Daoy (cell line): ENCODE measurements around the gene SLC34A3. TPM values are rescaled to one million over a fixed set of nuclear protein-coding genes. Genes with fewer than 3 reads are reported as not detected.
"Not testable (repeated sequence)": the region's sequence is repeated elsewhere in the genome, so short reads cannot be mapped to it uniquely, and the experiment has no call there.

Experiments used
- DNase-seq: peaks from one replicate; pipeline ENCODE4 v3.0.0-alpha.2; 2015; ENCODE audit warnings: low read depth
- total RNA-seq: library from RNA; depleted of rRNA; stranded (reverse); fragments of >200 nt; shearing (Covaris generic); gene quantifications from 2 replicates; pipeline ENCODE4 v1.2.3, GENCODE V29; 2014

The SLC34A3 gene
- total RNA-seq, 1 experiment from 2014 or later = not detected

DNA sequence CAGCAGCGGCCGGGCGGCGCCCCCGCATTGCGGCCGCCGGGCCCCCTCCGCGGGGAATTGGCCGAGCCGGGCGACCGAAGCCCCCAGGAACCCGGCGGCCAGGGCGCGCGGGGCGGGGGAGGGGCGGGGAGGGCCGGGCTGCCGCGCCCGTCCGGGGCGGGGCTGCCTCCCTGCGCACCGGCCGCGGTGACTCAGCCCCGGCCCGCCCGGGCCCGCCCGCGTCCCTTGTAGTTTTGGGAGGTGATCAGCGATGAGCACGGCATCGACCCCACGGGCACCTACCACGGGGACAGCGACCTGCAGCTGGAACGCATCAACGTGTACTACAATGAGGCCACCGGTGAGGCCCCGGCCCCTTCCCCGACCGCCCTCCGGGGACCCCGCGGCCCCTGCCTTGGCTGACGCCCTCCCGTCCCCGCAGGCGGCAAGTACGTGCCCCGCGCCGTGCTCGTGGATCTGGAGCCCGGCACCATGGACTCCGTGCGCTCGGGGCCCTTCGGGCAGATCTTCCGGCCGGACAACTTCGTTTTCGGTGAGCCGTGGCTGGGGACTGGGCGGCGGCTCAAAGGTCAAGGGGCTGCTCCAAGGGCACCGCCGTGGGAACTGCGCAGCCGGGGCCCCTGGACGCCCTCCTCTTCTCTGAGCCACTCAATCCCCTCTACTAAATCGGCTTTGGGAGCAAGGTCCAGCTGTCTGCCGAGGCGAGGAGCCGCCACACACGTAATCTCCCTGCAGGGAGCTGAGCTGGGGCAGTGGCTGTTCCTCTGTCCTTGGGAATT, 11.0 kb downstream of the SLC34A3 start:
- DNase-seq = peak; percentile 78

DNA sequence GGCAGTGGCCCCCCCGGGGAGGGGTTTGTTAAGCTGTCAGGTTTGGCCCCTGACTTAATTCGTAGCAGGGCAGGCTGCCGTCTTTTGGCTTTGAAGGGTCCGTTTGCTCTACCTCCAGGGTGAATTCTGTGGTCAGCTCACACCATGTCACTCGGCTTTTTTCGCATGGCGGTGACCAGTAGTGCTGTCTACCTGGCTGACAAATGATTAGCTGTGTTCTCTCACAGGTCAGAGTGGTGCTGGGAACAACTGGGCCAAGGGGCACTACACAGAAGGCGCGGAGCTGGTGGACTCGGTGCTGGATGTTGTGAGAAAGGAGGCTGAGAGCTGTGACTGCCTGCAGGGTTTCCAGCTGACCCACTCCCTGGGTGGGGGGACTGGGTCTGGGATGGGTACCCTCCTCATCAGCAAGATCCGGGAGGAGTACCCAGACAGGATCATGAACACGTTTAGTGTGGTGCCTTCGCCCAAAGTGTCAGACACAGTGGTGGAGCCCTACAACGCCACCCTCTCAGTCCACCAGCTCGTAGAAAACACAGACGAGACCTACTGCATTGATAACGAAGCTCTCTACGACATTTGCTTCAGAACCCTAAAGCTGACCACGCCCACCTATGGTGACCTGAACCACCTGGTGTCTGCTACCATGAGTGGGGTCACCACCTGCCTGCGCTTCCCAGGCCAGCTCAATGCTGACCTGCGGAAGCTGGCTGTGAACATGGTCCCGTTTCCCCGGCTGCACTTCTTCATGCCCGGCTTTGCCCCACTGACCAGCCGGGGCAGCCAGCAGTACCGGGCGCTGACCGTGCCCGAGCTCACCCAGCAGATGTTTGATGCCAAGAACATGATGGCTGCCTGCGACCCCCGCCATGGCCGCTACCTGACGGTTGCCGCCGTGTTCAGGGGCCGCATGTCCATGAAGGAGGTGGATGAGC, 11.8 kb downstream of the SLC34A3 start:
- DNase-seq = no peak

DNA sequence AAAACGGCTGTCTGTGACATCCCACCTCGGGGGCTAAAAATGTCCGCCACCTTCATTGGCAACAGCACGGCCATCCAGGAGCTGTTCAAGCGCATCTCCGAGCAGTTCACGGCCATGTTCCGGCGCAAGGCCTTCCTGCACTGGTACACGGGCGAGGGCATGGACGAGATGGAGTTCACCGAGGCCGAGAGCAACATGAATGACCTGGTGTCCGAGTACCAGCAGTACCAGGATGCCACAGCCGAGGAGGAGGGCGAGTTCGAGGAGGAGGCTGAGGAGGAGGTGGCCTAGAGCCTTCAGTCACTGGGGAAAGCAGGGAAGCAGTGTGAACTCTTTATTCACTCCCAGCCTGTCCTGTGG, 12.5 kb downstream of the SLC34A3 start:
- not testable (repeated sequence) for DNase-seq

DNA sequence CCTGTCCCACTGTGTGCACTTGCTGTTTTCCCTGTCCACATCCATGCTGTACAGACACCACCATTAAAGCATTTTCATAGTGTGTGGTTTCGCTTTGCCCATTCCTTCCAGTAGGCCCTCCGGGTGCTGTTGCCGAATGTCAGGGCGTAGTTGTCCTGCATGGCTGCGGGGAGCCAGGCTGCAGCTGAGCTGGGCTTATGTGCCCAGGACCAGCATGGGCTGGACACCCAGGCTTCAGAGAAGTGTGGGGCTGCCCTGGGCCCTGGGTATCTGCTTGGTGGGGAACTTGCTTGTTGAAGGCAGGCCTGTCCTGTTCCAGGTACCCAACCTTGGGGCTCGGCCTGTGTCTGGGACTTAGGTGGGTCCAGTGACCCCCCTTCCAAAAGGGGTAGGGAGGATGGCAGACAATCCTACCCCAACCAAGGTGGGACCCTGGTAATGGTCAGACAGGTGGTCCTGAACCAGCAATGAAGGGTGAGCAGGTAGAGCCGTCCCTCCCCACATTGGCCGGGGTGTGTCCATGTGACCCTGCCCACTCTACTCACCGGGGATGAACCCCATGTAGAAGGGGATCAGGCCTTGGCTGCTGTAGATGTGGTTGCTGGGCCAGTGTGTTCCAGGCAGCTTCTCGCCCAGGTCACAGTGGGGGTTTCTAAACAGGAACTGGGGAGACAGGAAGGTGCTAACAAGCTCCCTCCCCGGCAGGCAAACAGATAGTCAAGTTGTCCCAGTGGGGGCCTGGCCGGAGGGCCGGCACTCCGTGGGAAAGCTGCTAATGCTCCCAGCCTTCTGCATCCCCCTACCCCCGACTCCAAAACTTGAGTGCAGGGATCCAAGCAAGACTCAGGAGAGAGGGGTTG, 13.2 kb downstream of the SLC34A3 start:
- no peak for DNase-seq

DNA sequence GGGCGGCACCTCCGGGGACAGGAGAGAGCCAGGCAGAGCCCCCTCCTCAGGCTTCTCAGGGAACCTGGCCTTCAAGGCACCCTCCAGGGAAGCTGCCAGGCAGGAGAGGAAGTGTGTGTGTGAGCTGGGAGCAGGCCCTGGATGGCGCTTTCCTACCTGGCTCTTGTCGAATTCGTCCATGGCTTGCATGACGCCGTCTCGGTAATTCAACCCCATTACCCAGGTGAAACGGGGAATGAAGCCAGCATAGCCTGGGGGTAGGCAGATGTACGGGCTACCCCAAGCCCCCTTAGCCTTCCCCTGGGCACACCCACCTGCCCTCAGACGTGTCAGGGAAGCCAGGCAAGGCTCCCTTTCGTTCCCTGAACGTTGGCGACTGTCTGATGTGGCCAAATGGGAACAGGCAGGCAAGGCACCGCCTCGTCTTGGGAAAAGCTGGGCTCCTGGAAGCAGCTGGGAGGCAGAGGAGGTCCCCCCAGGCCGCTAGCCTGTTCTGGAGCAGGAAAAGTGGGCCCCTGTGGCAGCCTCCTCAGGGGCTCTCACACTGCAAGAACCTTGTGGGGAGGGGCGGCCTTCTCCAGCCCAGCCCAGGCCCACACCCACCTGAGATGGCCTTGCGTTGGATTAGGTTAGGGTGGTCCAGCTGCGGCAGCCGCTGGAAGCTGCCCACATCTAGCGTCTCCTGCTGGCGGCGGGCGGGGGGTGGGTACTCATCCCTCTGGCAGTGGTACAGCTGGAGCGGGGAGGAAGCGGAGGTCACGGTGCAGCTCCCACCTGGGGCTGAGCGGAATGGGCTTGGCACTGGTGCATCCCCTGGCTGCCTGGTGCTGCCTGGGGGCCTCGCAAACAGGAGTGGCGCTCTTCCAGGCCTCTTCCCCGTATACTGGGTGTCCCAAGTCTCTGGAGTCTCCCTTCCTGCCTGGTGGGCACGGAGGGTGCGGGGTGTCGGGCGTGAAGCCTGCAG, 14.1 kb downstream of the SLC34A3 start:
- no peak for DNase-seq

DNA sequence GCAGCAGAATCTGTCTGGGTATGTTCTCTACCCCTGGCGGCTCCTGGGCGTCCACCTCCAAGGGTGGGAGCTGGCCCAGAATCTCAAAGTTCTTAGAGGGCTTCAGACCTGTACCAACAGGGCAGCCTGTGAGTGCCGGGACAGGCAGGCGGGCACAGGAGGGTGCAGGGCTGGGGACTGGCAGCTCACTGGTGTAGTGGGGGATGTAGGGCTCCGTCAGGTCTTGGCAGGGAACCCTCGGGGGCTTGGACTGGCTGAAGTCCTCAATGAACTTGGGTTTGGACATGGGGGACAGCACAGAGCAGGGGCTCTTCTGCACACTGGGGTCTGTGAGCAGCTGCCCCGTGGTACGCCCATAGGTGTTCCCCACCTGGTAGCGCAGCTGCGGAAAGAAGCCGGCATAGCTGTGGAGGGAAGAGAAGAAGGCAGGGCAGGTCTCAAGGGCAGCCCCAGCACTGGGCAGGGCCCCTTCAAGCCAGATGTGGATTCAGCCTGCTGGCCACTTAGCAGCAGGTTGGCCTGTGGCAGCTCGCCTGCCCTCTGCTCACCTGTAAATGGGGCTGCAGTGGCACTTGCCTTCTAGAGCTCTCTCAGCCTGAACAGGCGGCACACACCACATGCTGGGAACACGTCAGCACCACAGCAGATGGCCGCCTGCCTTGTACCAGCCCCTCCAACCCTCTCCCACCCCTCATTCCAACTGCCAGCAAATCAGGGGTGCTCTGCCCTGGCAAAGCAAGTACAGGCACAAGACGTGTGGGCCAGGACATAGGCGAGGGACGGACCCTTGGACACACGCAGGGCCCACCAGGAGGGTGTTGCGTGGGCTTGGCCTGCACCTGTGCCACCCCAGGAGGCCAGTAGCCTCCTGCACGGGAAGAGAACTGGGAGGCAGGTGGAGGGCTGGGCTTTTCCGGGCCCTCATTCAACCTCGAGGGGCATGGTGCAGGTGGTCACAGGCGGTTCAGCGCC, 15.0 kb downstream of the SLC34A3 start:
- no peak for DNase-seq

DNA sequence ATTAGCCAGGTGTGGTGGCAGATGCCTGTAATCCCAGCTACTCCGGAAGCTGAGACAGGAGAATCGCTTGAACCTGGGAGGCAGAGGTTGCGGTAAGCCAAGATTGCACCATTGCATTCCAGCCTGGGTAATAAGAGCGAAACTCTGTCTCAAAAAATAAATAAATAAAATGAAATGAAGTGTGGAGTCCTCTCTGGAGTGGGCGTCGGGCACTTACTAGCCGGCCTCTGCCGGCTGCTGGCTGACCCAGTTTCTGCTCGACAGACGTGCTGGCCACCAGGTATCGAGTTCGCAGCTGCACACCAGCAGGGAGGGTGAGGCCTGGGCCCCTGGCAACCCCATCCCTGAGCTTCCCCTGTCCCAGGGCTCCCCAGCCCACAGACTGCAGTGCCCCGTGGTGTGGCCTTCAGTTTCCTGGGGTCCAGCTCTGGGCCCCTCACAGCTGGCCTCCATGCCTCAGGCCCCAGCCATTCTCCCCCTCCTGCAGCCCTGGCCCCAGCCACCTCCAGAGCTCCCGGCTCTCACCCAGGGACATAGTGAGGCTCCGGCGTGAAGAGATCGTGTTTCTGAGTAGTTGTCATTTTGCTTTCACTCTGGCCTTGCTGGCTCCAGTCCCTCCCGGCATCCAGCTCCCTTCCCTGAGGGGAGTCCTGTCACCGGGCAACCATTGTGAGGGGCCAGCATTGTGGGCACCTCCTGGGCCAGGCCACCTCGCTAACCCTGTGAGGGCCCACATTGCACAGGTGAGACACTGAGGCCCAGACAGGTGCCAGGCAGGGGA, 16.6 kb downstream of the SLC34A3 start:
- peak; percentile 74 for DNase-seq

DNA sequence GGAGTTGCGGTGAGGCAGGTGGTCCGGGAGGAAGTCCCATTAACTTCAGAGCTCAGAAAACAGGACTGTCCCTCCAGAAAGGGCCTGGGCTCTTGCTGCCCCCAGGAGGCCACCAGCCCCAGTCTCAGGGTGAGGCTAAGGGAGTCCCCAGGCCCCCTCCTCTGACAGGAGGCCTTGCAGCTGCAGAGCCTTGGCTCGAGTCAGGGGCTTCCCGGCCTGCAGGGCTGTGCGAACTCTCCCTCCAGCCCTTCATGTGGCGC, 17.1 kb downstream of the SLC34A3 start:
- no peak for DNase-seq

DNA sequence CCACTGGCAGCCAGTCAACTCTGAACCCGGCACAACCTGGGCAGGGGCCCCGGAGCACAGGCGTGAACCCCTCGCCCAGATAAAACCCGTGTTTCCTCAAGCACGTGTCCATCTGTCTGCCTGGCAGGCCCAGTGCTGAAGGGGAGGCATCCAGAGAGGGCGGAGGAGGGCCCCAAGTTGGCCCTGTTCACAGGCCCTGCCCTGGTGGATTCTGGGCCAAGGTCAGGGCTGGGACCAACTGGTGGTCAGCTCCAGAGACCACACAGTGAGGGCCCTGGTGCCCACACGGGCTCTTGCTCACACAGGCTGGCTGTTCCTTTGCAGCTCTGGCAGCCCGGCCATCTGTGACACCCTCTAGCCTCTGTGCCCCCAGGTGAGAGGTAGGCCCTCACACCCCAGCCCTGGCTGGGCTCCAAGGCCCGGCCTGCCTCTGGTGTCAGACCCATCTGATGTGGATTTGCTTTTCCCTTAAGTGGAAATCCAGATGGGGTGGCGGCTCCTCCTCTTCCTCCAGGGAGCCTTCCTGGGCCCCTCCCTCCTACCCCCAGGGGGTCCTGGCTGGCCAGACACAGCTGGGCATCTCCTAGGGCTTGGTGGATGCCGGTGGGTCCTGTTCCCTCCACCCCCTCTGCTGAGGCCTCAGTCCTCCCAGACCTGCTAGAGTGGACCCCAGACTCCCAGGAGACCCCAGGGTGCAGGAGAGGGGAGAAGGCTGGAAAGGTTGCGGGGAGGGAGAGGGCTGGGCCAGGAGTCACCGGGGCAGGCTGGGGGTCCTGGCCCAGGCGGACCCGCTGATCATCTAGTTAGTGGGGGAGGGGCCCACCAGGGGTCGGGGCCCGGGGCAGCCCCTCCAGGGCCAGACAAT, 19.9 kb downstream of the SLC34A3 start:
- DNase-seq = no peak

DNA sequence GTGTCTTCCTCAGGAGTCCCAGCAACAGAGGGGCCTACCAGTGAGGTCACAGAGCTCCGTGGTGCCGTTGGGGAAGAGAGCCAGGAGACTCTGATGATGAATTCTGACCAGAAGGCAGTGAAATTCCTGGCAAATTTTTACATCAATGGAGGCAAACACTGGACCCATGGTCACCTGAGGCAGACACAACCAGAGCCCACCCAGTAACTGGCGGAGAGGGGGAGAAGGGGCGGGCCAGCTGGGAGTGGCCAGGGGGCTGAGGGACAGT, 20.4 kb downstream of the SLC34A3 start, which contains the start of gene STPG3:
TSS of gene STPG3 (plus strand) at position 93 of the 268 bp plus-strand sequence. CDS start at position 94, 1 bp downstream.
- no peak for DNase-seq

DNA sequence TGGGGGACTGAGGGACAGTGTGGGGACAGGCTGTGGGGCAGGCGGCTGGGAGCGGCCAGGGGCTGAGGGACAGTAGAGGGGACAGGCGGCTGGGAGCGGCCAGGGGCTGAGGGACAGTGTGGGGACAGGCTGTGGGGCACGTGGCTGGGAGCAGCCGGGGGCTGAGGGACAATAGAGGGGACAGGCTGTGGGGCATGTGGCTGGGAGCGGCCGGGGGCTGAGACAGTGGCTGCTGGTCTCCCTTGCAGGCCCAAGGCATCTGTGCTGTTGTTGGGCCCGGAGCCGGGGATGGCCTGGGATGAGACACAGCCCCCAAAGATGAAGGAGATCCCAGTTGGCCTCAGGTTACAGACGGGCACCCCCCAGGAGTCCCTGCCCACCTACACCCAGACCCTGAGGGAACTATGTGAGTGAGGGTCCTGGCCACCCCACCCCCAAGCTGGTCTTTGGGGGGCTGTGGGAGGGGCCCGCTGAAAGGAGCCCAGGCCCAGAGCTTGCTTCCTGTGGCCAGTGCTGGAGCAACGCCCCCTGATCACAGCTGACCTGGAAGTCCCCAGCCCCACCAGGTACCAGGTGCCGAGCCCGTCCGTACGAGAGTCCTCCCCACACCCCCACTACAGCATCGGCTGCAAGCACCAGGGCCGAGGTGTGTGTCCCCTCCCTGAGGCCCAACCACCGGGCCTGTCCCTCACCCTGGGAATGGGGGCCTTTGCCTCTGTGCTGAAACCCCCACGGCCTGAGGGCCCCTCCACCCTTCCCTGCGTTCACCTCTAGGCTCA, 21.0 kb downstream of the SLC34A3 start:
- no peak for DNase-seq

DNA sequence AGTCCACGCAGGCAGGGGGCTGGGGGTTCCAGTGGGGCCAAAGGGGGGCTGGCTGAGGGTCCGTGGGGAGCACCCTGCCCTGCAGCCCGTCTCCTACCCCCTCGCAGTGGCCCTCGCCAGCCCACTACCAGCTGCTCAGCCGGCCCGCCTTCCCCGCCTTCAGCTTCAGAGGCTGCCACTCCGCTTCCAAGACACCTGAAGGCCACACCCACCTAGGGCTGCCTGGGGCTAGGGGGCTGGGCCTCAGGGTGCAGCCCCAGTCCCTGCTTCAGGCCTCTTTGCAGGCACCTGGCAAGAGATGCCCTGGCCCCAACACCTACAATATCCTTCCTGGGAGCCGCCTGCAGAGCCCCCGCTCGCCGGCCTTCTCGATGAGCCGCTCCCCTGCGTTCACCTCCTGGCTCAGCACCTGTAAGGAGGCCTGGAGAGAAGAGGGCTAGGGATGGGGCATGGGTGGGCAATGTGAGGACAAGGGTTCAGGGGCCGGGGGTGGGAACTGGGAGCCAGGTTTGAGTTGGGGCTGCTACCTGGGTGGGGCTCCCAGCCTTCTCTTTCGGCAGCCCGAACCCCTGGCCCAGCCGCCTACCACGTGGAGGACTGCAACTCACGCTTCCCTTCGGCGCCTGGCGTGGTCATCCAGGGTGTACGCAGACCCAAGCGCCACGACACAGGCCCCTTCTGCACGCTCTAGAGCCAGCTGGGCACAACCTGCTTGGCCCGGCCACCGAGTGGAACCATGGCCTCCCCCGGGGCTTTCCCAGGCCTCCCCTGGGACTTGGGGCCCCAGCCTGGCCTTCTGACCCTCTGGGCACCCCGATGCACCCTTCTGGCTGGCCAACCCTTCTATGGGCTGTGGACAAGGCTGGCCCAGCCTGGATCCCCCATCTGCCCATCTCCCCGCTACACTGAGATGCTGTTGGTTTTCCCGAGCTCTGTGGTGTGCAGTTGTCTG, 22.1 kb downstream of the SLC34A3 start:
- DNase-seq = no peak

DNA sequence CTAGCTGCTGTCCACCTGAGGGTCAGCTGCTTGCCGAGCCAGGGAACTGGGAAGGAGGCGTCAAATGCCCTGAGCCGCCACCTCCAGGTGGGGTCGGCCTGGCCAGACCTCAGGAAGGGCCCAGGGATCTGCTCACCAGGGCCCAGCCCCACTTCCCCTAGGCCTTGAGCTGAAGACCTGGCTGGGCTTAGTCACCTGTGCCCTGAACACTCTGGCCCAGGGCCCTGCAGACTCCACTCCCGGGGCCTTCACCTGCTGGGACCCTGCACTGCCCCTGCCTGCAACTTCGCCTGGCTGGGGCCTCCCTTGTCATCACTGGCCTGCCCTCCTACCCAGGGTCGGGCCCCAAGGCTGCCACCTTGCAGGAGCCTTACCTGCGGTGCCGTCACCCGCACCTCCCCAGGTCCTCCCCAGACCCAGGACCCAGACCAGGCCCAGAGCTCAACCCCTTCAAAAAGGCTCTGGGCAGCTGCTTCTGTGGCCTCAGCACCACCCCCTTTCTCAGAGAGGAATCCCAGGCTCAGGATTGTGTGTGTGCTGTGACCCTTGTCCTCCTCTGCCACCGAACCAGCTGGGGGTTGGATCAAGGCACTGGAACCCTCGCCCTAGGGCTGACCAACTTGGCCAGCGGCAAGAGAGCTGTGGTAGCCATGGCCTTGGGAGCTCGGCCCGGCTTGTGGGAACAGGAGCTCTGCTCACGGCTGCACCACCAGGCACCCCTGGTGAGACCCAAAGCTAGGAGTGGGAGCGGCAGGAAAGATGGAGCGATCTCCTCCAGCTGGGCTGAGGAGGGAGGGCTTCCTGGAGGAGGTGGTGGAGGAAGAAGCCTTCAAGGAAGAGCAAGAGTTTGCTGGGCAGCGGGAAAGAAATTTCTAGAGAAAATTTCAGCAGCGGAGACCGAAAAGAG, 23.3 kb downstream of the SLC34A3 start:
- DNase-seq = no peak

DNA sequence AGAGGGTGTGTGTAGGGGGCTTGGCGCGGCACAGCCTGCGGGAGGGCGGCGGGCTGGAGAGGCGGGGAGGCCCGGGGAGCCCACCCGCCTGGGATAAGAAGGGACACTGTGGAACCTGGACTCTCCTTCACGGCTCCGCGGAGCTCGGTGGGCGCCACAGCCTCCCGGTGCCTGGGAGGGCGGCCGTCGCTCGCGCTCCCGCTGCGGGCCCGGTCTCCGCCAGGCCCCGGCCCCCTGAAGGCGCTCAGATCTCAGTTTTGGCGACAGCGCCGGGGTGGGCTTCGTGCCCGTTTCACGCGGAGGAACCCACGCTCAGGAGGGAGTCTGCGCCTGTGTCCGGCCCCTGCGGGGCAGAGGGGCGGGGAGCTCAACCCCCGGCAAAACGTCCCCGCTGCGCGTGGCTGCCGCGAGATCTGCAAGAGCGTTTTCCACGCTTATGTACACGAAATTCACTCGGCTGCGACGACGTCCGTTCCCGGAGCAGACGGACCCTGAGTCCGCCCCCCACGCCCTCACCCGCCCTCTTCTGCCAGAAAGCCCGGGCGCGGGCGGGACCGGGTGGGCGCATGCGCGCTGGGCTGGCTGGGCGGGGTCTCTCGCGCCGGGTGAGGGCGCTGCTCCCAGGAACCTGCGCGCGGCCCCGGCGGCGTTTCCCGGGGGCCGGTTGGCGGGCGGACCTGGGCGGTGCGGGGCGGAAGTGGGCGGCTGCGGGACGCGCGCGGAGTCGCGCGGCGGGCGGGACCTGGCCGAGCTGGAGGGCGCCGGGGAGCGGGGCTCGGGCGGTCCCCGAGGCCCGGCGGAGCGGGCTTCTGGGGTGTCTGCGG, 24.1 kb downstream of the SLC34A3 start, which contains the start of gene NELFB:
TSS of gene NELFB (plus strand) at position 704 of the 824 bp plus-strand sequence.
- DNase-seq = peak; percentile 95
